ENCODE data around the gene PRPF8. TPM values are rescaled to one million over a fixed set of nuclear protein-coding genes. Genes with fewer than 3 reads are reported as not detected.

PRPF8 gene
- total RNA-seq: 82.1 and 190 TPM in 2 replicates

DNA sequence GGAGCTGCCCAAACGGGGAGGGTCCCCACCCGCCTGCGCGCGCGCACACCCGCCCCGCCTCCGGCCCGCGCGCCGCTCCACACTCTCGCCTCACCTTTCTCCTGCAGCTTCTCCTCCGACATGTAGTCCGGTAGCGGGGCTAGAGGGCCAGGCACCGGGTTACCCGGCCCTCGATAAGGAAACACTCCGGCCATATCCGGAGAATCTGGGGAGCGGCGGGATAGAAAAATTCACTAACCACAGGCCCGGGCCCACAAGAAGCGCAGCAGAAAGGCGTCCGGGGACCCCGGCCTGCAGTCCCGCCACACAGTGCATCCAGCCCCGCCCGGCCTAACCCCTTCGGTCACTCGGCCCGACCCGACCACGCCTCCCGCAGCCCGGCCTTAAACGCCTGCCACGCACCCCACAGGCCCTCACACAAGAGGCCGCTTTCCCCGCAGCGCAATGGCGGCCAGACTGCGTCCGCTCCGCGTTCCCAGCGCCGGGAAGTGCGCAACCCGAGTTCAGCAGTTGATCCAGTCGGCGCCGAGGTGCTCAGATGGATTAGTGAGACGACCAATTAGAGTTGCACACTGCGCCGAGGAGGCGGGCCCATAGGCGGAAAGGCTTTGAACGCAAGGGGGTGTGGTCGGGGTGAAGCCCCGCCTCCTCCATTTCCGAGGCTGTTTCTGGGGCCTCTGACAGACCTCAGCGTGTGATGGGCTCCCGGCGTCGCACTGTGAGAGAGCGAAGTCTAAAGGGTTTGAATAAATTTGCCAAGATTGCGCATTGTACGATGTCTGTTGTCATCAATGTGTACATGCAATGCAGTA is at the start of gene PRPF8:
Gene PRPF8, minus strand, starts transcription at position 490 of the 812 bp plus-strand sequence. Its CDS starts 296 bp downstream, at position 194.

DNA sequence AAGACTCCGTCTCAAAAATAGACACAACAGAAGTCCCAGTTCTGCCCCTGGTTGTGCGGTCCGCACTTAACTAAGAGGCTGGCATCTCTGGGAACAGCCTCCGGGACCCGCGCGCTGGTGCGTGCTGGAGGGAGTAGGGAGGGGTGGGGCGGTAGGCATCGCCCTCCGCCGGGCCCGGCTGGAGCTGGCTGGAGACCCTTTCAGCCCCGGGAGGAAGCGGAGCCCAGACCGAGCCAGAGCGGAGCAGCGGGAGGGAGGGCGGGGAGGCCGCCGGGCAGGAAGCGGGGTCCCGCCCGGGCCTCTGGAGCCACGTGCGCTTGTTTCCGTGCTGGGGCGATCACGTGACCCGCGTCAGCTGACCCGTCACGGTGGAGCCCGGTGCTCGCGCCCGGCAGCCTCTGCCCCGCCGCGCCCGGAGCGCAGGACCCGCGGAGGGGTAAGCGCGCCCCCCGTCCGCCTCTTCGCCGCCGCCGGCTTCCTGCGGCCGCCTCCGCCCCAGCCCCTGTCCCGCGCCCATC is 39.7 kb upstream of the PRPF8 start, which contains the start of gene WDR81:
Gene WDR81, plus strand, starts transcription at position 354 of the 518 bp plus-strand sequence. CDS start 256 bp downstream, outside the sequence.

DNA sequence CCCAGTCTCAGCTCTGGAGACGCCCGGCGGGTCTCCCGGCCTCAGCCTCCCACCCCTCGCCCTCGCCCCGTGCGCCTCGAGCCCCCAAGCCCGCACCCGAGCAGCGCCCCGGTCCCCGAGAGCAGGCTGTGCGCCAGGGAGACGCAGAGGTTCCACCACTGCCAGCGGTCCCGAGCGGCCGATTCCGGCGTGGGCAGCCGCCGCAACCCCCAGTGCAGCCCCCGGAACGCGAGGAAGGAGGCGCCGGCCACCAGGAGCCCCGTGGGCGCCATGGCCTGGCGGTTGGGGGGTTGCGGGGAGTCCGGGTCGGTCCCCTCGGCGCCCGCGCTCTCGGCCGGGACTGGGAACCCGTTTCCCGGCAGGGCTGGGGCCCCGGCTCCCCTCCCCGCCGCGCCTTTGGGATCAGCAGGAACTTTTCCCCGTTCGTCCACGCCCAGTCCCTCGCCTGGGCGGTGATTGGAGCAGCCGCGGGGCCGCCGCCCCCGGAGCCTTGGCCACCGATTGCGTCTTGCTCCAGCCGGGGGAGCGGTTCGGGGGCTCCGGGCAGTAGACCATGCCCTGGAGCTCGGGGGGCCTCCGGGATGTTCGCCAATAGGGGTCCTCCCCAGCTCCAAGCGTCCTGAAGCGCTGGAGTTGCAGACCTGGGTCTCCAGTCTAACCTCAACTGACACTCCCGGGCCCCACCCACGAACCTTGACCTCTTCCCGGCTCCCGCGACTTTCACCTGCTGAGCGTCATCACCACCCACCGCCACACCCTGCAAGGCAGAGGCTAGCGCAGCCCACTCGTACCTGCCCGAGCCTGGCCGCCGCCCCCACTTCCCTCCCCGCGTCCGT is 25.5 kb upstream of the PRPF8 start, which contains the start of gene TLCD2:
Gene TLCD2, minus strand, starts transcription at position 407 of the 836 bp plus-strand sequence. Its CDS starts 135 bp downstream, at position 272.

DNA sequence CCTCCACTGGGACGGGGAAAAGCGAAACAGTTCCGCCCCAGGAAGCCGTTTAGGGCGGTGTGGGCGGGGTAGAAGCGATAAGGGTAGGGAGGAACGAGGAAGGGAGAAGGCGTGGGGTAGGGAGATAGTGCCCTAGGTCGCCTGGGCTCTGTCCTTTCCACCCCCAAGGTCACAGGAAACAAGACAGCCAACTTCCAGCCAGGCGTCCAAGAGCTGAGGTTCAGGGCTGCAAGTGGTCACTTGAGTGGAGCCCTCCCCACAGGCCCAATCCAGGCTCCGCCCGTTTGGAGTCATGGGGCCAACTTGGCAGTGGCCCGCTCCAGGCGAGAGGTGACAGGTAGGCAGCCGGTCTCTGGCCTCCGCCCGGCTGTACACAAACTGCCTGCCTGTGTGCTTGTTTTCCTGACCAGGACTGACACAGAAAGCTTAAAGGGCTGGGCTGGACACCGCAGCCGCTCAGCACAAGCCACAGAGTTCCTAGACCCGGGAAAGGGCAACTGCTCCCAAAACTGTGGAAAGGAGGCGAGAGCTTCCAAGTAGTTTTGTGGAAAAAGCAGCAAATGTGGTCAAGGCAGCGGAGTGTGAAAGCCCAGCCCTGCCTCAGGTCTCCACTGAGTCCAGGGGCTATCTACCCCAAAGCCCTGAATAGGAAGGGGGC is 34.7 kb downstream of the PRPF8 start, which contains the start of gene RILP:
Gene RILP, minus strand, starts transcription at position 23 of the 658 bp plus-strand sequence. CDS start 62 bp downstream, outside the sequence.

DNA sequence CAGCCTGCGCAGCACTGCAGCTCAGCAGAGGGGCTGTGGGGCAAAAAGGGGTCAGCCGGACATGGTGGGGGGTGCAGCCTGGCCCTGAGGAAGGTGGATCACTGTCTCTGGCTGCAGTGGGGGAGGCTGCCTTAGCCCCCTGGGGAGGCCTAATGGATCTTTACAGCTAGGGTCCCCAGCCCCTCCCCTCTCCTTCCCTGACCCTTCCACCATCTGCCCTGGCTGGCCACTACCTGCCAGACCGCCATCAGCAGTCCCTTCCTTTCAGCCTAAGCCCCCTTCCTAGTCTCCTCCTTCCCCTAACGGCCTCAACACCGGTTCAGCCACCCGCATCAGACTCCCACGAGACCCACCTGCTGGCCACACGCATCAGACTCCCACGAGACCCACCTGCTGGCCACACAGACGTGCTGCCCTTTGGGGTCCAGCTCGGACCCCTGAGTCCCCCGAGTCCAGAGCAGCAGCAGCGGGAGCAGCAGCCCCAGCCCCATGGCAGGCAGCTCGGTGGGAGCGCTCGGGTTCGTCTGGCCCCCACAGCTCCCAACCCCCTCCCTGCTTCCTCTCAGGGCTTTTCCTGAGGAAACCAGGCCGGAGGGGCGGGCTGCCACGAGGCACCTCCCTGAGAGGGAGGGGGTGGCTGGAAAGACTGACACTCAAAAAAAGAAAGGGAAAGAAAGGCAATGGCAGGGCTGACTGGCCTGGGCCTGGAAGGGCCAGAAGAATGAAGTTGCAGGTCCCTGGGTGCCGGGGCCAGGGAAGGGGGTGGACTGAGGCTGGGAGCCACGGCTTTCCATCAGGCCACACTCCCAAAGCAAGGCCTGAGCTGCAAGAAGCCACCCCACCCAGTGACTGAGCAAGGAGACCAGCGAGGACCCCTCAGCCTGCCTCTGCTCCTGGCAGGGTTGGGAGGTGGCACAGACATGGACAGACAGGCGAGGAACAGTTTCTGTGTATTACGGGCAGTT is 39.2 kb downstream of the PRPF8 start, which contains the start of gene SCARF1:
Gene SCARF1, minus strand, starts transcription at position 526 of the 965 bp plus-strand sequence. Its CDS starts 35 bp downstream, at position 491.

DNA sequence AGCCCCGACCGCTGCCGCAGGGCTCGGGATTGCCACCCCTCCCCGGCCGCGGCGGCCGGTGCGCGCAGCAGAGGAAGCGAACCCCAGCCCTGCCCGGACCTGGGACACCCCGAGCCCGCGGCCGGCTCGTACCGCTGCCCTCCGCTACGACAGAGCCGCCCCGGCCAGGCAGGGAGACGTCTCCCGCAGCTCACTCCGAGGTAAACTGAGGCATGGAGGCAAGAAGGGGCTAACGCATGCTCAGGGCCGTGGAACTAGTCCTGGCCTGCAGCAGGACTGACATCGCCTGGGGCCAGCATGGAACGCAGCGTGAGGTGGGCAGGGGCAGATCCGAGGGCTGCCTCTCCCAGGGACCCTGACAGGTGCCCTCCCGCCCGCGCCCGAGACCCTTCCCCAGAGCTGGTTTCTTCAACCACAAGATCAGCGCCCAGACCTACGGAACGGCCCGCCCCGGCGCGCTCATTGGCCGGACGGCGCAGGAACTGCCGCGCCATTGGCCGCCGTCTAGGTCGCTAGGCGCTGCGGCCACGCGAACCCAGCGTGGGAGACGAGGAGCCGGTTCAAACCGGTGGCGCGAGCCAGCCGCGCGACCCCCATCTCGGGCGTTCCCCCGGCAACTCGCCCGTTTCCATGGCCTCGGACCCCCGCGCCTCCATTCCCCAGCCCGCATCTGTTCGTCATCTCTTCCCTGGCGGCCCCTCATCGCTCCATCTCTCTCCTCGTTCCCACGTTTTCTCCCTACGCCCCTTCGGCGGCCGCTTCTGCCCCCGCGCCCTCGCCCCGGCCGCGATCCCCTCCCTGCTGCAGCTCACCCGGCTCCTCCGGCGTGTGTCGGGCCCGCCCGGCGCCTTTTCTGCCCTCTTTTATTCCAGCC is 56.4 kb downstream of the PRPF8 start, which contains the start of gene SLC43A2:
Gene SLC43A2, minus strand, starts transcription at position 853 of the 874 bp plus-strand sequence. CDS start 960 bp downstream, outside the sequence.

Other genes with a start within 250 kb of the PRPF8 start
- 110 and 128 TPM in 2 replicates for gene CRK, start 228.6 kb downstream of the PRPF8 start, total RNA-seq
- 154 and 424 TPM in 2 replicates for gene MYO1C, start 192.2 kb downstream of the PRPF8 start, total RNA-seq
- gene INPP5K, start 168.3 kb downstream of the PRPF8 start, total RNA-seq: 45.9 and 58.3 TPM in 2 replicates
- 17.3 and 23.2 TPM in 2 replicates for gene PITPNA, start 122.1 kb downstream of the PRPF8 start, total RNA-seq
- 8.3 and 46.6 TPM in 2 replicates for gene SLC43A2, start 56.0 kb downstream of the PRPF8 start, total RNA-seq
- gene SCARF1, start 39.1 kb downstream of the PRPF8 start, total RNA-seq: 82.4 and 99.5 TPM in 2 replicates
- gene RILP, start 35.0 kb downstream of the PRPF8 start, total RNA-seq: 10.1 and 12.3 TPM in 2 replicates
- gene TLCD2, start 25.5 kb upstream of the PRPF8 start, total RNA-seq: 1.3 and 1.4 TPM in 2 replicates
- 14.9 and 25.6 TPM in 2 replicates for gene WDR81, start 39.8 kb upstream of the PRPF8 start, total RNA-seq
- gene SERPINF2, start 58.0 kb upstream of the PRPF8 start, total RNA-seq: 0.49 TPM in 1 of 2 replicates, not detected in the other
- gene SERPINF1, start 77.2 kb upstream of the PRPF8 start, total RNA-seq: 0.16 TPM in 1 of 2 replicates, not detected in the other
- gene SMYD4, start 145.0 kb upstream of the PRPF8 start, total RNA-seq: 6.5 and 13.7 TPM in 2 replicates
- gene RPA1, start 145.1 kb upstream of the PRPF8 start, total RNA-seq: 35.9 and 64.1 TPM in 2 replicates

All from bladder microvascular endothelial cell (primary cell).